T-helper 1 cell treated with Interleukin-12 subunit alpha and Interleukin-12 subunit beta and Interleukin-4 antibody, amounts not matched to agents 30 ng/mL and 1 ng/mL, for 36 hours (primary cell): ENCODE results near the gene PGR. TPM values are rescaled to one million over a fixed set of nuclear protein-coding genes. Genes with fewer than 3 reads are reported as not detected.

Source experiments
- intact Hi-C: fragments of 100-400 bp; cut with micrococcal nuclease; formaldehyde crosslinking; loops from one replicate; pipeline ENCODE4 v1.15.1; 2024
- total RNA-seq: library from RNA; stranded (reverse); gene quantifications from 2 replicates; pipeline ENCODE4 v1.2.3, GENCODE V29; 2022

PGR gene
- not detected in 2 replicates for total RNA-seq

DNA sequence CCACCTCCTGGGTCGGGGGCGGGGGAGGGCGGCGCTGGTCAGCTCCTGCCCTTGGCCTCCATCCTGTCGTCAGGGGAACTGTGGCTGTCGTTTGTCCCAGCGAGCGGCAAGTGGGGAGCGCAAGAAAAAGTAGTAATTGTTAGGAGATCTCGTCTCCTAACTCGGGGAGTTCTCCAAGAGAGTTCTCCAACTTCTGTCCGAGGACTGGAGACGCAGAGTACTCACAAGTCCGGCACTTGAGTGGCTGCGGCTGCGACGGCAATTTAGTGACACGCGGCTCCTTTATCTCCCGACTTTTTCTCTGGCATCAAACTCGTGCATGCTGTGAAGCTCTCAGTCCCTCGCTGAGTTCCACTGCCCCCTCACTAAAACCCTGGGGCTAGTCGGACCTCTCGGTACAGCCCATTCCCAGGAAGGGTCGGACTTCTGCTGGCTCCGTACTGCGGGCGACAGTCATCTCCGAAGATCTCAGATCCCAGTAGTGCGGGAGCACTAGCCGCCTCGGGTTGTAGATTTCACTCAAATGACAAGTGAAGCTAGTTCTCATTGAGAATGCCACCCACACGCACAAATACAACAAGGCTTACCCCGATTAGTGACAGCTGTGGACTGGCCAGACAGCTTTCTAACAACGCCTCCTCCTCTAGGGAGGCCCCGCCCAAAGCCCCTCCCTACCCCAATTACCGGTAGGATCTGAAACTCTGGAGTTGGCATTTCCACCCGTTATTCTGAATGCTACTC lies at the start of gene PGR:
TSS of gene PGR (minus strand) at position 611 of the 741 bp plus-strand sequence. CDS start 743 bp downstream, outside the sequence.
- intact Hi-C loops = no loop called here

DNA sequence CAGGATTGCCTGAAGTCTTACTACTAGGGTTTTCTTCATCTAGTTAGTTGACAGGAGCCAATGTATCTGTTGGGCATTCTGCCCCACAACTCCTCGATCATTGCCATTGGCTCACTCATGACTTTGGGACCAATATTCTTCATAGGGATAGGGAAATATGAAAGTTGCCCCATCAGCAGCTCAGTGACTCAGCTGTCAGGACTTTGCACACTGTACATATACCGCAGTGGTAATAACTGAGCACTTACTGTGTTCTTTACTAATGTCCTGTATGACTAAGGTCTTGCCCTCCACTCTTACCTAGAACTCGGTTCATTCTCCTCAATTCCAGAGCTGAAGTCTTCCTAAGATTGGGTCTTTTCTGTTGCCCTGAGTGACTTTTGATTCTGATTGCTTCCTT lies 46.8 kb upstream of the PGR start:
- intact Hi-C loops = no loop called here

DNA sequence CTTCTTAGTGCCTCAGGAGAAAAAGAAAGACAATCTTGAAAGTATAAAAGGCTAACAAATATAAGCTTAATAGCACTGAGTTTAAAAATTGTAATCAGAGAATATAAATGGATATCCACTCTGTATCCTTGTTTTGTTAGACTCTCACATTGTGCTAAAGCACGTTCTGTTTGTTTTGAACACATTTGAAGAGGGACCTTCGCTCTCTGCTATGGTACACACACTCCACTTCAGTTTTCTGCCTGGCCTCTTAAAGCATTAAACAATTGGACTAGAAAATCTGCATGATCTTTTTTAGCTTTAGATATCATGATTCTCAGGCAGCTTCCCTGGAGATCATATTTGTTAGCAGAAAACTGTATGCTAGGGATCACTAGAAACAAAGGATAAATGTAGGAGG lies 40.3 kb upstream of the PGR start:
- intact Hi-C loops = no loop called here

DNA sequence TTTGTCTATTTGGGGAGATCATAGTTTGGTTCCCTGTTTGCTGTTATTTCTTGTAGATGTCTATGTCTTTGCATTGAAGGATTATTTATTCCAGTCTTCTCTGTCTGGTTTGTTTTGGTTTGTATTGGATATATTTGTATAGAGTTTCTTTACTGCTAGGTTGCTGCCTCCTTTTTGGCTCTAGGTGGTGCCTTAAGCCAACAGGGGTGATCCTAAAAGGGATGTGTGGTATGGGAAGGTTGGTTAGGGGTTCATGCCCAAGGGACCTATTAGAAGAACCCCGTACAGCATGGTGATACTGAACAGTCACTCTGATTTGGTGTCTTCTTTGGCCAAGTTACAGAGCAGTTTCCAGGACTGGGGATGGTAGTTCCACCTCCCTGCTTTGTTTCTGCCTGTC lies 36.4 kb upstream of the PGR start:
- intact Hi-C loops = no loop called here

DNA sequence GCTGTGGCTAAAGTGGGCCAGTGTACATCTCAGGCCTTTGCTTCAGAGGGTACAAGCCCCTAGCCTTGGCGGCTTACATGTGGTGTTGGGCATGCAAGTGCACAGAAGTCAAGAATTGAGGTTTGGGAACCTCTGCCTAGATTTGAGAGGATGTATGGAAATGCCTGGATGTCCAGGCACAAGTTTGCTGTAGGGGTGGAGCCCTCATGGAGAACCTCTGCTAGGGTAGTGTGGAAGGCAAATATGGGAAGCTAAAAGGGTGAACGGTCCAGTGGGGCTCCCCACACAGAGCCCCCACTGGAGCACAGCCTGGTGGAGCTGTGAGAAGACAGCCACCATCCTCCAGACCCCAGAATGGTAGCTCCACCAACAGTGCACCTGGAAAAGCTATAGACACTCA lies 28.5 kb upstream of the PGR start:
- intact Hi-C loops = no loop called here

DNA sequence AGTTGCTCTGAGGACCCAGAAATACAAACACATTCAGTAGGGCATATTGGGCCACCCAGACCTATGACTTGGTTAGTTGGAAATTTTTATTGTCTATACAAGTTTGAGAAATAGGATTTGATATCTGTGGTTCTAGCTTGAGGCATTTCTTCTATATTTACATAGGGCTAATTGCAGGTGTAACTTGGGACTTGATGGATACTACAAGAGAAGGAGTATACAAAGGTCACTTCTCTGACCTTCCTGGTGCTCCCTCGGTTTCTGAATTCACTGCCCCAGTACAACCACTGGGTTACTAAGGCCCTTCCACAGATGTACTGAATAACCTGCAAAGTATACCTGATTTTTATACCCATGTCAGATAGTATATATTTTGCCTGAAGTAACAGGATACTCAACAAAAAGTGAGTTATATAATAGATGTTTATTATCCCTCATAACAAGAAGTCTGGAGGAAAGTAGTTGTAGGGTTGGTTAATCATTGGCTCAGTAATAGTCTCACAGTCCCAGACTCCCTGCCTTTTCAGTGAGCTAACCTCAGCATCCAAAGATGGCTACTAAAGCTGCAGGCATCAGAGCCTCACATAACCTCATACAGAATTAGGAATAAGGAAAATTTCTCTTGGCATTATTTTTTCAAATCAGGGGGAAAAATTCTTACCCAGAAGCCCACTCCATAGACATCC lies 8.8 kb upstream of the PGR start:
- intact Hi-C loops = no loop called here

DNA sequence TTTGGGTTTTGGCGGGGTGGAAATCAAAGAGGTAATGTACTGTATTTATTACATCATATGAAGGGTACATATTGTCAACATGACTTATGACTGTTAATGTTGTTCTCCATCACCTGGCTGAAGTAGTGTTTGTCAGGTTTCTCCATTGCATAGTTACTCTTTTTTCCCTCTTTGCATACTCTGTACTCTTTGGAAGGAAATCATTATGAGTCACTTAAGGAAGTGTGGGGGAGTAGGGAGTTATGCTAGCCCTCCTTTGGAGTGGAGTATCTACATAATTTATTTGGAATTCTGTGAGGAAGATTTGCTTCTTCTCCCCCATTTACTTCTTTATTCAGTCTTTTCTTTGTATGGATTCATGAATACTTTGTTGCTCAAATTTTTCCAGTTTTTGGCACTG lies 3.6 kb upstream of the PGR start:
- intact Hi-C loops = no loop called here

DNA sequence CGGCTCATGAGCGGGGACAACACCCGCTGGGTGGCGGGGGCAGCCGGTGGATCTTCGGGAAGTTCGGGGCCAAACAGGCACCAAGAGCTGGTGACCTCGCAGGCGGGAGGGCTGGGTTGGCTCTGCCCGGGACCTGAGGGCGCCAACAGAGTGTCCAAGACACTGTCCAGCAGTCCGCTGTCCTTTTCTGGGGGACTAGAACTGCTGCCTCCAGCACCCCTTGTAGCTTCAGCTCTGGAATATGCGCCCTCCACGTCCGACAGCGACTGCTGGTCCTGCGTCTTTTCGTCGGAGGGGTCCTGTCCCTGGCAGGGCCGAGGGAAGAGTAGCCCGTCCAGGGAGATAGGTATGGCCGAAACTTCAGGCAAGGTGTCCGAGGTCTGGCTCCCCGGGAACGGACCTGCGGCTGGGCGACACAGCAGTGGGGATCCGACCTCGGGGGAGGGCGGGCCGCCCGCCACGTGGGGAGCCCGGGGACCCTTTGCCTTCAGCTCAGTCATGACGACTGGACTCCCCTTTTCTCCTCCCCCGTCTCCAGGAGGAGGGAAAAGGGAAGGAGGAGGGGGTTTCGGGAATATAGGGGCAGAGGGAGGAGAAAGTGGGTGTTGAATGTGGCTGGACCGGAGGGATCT lies 926 bp downstream of the PGR start:
- intact Hi-C loops = no loop called here

DNA sequence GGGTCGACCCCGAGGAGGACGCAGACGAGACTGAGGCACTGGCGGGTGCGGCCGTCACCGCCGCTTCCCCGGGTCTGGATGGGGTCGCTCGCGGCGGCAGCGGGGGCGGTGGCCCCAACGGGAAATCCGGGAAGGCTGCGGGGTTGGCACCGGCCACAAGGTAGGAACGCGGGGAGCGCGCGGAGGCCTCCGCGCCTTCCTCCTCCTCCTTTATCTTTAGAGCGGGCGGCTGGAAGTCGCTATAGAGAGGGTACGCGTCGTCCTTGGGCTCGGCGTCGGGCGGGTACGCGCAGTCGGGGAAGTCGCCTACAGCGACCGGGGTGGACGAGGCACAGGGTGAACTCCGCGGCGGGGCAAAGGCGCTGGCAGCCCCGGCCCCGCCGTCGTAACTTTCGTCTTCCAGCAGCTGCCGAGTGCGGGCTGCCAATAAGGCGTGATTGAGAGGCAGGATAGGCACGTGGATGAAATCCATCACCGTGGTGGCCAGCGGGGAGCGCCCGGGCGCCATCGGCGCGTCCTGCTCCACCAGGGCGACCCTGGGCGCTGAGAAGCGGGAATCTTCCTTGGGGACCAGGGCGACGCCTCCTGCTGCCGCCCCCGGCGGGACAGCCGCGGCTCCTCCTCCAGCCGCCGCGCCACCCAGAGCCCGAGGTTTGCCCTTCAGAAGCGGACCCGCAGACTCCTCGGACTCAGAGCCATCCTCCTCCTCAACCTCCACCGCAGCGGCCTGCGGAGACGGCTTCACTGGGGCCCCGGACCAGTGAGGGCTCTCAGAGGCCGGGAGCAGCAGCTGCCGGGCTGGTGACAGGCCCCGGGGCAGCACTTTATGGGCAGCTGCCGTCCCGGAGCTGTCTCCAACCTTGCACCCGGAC lies 1.7 kb downstream of the PGR start:
- intact Hi-C loops = no loop called here

DNA sequence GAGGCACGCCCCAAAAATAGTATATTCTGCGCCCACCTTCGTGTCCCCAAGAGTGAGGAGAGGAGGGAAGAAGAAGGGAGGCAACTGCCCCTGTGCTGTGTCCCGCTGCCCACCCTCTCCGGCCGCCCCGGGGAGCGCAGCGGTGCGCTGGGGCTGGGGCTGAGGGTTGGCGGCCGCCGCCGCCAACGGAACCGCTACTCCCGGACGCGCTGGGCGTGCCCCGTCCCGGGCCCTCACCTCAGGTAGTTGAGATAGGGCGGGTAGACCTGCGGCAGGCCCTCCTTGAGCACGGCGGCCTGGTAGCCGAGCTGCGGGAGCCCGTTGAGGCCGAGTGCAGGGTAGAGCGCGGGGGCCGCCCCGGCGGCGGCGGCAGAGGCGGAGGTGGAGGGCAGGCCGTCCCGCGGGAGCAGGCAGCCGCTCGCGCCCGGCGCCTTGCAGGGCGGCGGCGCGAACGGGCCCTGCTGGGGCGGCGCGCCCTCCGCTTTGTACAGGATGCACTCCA lies 2.4 kb downstream of the PGR start:
- intact Hi-C loops = no loop called here

DNA sequence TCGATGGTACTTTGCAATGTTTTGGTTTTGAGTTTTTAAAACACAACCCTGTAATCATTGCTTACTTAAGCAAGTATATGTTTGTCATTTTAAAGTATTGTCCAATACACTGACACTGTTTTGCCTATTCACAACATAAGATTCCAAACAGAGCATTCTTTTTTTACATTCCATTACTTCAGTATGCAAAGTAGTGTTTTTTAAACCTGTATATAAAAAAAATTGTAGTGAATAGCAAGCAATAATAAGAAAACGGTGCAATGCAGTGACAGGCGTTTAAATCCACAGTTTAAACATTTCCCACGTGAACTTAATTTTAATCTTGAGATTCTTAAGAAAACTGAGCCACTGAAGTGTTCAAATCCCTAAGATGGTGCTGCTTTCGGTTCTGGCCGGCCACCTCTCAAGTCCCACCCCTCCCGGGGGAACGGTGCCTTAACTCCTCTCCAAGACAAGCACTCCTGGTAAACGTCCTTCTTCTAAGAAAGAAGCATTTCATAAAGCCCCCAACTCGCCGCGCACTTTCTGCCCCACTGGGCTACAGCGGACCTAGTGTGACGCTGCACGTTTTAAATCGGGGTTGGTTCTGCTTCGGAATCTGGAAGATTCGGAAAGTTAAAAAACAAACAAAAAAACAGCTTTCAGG lies 2.9 kb downstream of the PGR start:
- intact Hi-C loops = no loop called here

DNA sequence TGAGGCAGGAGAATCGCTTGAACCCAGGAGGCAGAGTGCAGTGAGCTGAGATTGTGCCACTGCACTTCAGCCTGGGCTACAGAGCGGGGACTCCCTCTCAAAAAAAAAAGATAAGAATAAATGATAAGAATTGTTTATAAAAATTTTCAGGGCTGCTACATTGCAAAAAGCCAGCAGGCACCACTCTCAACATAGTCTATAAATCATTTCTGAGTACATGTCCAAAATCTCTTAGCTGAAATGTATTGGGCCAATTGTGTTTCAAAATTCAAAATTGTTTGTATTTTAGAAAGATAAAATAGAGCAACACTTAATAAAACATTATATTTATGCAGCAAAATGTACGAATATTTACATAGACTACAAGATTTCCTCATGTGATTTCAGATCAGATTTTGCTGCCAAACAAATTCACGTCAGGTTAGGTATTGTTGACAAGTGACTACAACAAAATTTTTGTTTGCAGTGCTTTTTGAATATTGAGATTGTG lies 13.9 kb downstream of the PGR start:
- intact Hi-C loops = no loop called here

DNA sequence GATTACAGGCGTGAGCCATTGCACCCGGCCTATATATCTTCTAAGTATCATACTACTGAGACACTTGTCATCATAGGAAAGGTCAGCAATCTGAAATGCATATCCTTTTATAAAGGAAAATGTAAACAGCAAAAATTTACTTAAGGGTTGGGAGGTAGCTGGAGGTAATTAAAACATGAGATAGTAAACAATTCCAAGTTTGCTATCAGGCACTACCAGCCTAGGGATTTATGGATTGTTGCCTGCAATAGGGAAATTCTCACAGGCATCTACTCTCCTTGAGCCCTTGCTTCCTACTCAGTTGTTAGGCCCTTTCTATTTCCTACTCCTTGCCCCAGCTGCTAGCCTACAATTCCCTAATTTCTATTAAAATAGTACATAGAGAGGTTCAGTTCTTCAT lies 16.1 kb downstream of the PGR start:
- intact Hi-C loops = no loop called here

DNA sequence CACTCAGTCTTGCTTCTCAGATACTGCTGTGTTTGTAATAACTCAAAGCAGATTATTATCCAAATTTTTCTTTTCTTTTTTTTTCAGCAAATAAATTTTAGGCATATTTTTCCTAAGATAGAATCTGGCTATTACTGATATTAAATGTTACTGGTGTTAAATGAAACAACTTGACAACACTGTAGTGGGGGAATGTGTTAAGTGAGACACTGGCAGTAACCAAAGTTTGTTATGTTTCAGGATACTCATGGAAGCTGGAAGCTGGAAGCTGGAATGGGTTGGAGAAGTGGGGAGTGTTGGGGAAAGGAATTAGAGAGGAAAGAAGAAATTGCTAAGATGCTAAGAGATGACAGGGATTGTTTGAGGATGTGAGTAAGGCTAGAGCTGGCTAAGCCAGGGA lies 24.9 kb downstream of the PGR start:
- intact Hi-C loops = no loop called here

DNA sequence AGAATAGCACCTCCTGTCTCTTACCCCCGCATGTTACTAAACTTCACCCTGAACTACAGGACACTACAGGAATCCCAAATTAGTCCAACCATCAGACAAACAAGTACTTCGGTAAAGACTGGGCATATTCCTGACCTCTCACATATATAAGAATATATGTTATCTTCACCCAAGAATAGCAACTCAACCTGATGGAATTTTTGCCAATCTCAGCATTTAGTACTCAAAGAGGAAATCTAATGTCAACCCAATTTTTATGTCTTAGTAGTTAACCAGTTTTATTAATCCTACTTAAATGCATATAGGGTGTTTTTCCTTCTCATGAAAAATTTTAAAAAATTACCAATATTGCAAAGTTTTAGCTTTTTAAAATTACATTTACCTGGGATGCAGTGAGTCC lies 26.2 kb downstream of the PGR start:
- intact Hi-C loops = no loop called here

DNA sequence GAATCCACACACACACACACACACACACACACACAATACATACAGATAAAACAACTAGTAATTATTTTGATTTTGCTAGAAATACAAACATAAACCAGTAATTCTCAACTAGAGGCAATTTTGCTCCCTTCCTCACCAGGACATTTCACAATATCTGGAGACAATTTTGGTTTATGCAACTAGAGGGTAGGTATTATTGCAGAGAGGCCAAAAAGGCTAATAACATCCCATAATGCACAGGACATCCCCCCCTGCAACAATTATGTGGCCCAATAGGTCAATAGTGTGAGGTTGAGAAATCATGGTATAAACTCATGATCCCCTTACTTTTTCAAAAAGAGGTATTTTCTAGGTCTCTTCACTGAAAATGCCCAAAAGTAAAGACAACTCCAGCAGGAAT lies 29.0 kb downstream of the PGR start:
- intact Hi-C loops = no loop called here

DNA sequence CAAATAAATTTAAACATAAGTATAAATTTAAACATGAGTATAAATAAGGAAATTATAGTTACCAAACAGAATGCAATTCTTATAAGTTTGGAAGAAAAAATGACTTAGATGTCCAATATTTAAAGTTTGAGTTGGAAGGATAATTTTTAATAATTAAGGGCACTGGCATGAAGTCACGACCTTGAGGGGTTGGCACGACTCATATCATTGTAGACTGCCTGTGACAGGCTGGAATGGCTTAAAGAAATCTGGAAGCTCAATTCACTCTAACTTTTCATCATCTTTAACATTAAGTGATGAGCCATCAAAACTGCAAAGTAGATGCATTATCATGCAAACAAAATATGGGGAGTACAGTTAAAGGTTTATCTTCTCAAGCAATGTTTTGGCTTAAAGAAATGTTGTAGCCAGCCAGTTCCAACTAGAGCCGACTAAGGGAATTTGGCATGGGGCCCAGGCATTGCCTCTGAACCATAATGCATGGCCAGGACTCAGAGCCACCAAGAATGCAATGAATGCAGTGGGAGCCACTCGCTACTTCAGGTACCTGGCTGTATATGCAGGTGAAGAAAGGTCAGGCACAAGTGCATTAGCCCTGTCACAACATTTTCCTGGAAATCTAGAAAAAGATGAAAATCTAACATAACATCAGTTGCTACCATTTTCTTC lies 33.4 kb downstream of the PGR start:
- intact Hi-C loops = no loop called here

DNA sequence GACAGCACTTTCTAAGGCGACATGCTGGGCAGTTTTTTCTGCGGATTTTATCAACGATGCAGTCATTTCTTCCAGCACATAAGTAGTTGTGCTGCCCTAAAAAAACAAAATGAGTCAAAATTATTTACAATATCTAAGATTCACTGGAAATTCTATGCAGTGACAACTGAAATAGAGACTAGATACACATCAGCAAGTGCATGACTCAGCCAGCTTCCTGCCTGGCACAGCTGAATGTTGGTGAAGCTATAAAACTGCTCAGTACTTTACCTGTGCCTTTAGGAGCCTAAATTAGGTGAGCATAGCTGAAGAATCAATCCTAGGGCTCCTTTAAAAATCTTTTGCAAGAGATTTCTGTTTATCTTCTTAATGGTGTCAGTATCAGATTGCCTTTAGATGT lies 37.8 kb downstream of the PGR start:
- intact Hi-C loops = no loop called here

DNA sequence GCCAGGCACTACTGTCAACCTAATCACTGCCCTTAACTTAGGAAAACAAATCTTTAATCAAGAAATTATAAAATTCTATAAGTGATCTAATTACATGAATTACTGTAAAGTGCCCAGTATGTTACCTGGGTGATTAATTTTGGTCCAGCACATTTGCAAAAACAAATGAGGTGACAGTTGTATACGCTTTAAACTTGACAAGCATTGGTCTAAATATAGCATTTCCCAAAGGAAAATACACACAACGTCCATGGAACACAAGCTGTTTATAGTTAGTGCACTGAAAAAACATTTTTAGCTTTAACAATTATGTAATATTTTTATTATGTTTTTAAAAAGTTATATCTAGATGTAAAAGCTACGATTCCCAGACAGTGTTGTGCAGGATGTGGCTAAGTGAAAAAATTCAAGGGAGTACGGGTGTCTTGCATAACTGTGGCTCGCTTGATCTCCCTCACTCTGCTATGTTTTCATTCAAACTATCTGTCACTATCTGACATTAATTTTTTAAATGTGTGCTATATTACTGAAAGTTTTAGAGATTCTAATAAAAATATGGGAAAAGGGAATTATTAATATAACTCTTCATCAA lies 38.8 kb downstream of the PGR start:
- intact Hi-C loops = no loop called here

DNA sequence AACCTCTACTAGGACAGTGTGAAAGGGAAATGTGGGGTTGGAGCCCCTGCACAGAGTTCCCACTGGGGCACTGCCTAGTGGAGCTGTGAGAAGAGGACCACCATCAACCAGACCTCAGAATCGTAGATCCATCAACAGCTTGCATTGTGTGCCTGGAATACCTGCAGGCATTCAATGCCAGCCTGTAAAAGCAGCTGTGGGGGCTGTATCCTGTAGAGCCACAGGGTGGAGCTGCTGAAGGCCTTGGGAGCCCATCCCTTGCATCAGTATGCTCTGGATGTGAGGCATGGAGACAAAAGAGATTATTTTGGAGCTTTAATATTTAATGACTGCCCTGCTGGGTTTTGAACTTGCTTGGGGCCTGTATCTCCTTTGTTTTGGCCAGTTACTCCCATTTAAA lies 46.3 kb downstream of the PGR start:
- intact Hi-C loops = no loop called here
